Regular cardiac myocyte (primary cell): Measurements from ENCODE around the gene PHACTR4. TPM values are rescaled to one million over a fixed set of nuclear protein-coding genes. Genes with fewer than 3 reads are reported as not detected.

Experiments
- total RNA-seq: library from RNA; depleted of rRNA; stranded (reverse); fragments of >200 nt; gene quantifications from 2 replicates; pipeline ENCODE4 v1.2.3, GENCODE V29; 2014

PHACTR4 gene
- 3.7 and 4.4 TPM in 2 replicates for total RNA-seq

DNA sequence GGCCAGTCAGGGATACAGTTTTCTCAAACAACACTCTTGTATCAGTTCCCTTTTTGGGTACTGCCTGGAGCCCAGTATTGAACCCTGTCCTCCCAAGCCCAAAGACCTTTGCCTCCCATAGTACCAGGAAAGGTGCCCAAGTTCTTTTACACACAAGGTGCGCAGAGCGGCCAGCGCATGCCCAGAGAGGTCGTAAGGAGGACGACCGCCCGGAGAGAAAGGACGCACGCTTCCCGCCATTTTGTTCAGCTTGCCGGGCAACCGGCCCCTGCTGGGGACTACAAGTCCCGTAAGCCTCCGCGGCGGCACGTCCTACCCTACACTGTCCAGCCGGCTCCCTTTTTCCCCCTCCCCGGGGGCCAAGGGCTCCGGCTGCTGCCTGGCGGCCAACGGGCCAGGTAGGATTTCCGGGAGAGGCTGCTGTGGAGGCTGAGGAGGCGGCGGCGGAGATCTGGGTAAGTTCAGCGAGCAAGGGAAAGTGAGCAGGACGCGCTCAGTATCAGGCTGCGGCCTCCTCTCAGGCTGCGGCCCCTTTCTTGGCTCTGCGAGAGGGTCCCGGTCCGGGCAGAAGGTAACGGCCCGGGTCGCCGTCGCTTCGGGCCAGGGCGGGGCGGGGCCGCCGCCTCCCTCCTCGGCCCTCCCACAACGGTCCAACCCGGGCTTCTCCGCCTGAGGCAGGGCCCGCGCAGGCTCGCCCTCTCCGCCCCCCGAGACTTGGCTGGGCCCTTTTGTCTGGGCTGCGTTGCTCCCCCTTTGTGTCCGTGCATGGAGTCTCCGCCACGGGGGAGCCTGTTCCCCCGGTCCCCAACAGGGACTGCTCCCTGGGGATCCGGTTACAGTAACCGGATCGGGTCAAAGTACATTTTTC lies at the start of gene PHACTR4:
TSS of gene PHACTR4 (plus strand) at position 370 of the 868 bp plus-strand sequence. CDS start 37,708 bp downstream, outside the sequence.

DNA sequence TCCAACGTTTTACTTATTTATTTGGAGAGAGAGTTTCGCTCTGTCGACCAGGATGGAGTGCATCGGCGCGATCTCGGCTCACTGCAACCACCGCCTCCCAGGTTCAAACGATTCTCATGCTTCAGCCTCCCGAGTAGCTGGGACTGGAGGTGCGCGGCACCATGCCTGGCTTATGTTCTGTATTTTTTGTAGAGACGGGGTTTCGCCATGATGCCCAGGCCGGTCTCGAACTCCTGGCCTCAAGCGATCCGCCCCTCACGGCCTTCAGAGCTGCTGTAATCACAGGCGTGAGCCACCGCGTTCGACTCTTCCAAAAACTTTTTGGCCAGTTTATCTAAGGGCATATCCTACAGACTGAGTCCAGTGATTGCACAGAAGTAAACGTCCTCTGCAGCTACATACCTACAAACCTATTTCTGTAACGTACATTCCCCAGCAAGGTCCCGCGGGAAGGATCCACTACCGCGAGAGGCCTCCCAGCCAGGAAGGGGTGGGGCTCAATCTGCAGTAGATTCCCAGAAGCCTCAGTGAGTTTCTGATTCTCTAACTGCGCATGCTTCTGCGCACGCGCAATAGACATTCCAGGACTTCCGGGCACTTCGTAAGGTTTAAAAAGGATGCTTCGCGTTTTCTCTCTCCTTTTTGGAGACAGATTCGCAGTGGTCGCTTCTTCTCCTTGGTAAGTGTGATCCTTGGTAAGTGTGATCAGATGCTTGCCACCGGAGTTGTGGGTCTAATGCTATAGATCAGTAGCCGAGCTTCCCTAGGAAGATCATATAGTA lies 136.1 kb downstream of the PHACTR4 start, which contains the start of gene RCC1:
TSS of gene RCC1 (plus strand) at position 638 of the 782 bp plus-strand sequence. CDS start 23,824 bp downstream, outside the sequence.

Other genes starting within 250 kb of the PHACTR4 start
- gene PTAFR, start 193.1 kb upstream of the PHACTR4 start, total RNA-seq, result under 0.01 TPM in 2 replicates
- gene DNAJC8, start 136.7 kb upstream of the PHACTR4 start, total RNA-seq, result 56.7 and 90.1 TPM in 2 replicates
- gene ATP5IF1, start 133.6 kb upstream of the PHACTR4 start, total RNA-seq, result 116 and 219 TPM in 2 replicates
- 12.1 and 14.0 TPM in 2 replicates for gene SESN2, start 110.2 kb upstream of the PHACTR4 start, total RNA-seq
- gene MED18, start 40.7 kb upstream of the PHACTR4 start, total RNA-seq, result 20.0 and 30.5 TPM in 2 replicates
- 71.6 and 114 TPM in 2 replicates for gene RCC1, start 136.3 kb downstream of the PHACTR4 start, total RNA-seq
- gene TRNAU1AP, start 183.3 kb downstream of the PHACTR4 start, total RNA-seq, result 23.8 and 32.1 TPM in 2 replicates
- 0.58 and 2.0 TPM in 2 replicates for gene RAB42, start 222.5 kb downstream of the PHACTR4 start, total RNA-seq